HUDEP-2 (cell line): ENCODE results near the gene RAB35.
A peak's percentile ranks its signal among the peaks of the same experiment; 100 is the strongest.

Source experiments
- DNase-seq, 76 experiments: peaks; one replicate each; lab custom pipeline; 2025; ENCODE audit not compliant: unreplicated experiment in 76 of 76; lab: John Stamatoyannopoulos, UW

The RAB35 gene

GRCh38 chr12:120134307-120134980 lies 17.9 kb upstream of the RAB35 start:
- DNase-seq: peak in 11 of 76 experiments; percentile 8 to 52 (median 24)

- no peak for DNase-seq
These were observed 16.4 kb upstream of the RAB35 start for GRCh38 chr12:120132863-120133385.

- no peak for DNase-seq
These were observed 15.7 kb upstream of the RAB35 start for GRCh38 chr12:120132054-120132836.

DNA sequence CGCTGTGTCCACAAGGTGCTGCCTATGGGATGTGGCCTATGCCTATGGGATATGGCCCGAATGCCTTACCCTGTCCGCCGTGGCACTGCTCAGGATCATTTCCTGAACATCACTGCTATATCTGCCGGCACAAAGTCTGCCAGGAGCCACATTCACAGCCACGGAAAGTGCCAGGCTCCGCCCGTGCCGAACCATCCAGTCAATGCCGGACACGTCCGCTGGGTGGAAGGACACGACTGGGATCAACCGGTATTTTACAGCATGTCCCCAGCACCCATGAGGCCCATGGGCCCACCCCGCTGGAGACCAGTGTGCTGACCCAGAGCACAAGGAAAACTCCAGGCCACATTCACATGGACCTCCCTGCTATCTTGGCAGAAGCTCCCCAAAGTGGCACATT lies 14.6 kb upstream of the RAB35 start:
- no peak for DNase-seq

GRCh38 chr12:120130011-120130410 lies 13.5 kb upstream of the RAB35 start:
- DNase-seq: no peak

DNA sequence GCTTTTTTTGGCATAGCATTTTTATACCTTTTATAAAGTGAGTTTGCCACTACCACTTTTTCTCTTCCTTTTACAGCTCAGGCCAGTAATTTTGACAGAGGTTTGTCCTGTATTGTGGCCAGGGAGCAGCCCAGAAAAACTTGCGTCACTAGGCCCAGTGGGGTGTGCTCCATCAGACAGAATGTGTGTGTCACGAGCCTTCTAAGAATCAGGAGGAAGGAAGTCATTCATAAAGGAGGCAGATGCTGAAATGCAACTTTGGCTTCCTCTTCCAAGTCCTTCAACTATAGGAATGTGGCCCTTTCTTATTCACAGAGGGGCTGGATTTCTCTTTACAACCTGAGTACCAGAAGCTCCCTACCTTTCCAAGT lies 10.1 kb upstream of the RAB35 start:
- no peak for DNase-seq

DNA sequence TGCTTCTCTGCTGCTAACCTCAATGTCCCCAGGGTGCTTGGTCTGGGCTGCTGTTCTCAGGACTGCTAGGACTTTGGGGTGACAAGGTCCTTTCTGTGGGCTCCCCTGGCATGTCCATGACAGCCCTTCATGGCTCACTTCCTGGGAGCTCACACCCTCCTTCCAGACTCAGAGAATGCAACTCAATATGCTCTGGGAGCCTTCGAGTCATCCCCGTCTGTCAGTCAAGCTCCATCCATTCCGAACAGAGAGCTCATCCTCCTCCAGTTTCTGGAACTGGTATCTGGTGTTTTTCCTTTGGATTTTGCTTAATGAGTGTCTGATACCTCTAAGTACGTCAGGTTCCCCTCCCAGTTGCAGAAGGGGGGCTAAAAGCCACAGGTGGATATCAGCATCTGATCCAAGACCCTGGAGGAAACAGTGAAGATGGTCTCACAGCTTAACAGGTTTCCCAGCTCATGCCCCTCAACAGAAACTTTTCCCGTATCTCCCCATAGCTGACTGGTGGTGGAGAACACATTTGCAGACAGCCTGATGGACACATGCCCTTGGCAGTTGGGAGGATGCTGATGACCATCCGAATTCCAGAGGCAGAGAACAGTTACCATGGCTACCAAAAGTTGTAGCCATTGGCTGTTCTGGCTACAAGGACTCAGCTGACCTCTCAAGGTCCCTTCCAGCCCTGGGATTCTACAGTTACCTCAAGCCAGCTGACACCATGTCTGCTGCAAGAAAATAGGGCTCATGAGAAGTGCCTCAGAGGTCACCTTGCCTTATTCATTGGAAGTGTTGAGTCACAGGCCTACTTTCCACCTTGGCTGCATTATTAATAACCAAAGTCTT lies 9.5 kb upstream of the RAB35 start:
- no peak for DNase-seq

GRCh38 chr12:120125029-120125428 lies 8.5 kb upstream of the RAB35 start:
- no peak for DNase-seq

- DNase-seq: no peak
These were observed 5.3 kb upstream of the RAB35 start for GRCh38 chr12:120121766-120122293.

GRCh38 chr12:120121343-120121742 lies 4.8 kb upstream of the RAB35 start:
- DNase-seq: no peak

DNA sequence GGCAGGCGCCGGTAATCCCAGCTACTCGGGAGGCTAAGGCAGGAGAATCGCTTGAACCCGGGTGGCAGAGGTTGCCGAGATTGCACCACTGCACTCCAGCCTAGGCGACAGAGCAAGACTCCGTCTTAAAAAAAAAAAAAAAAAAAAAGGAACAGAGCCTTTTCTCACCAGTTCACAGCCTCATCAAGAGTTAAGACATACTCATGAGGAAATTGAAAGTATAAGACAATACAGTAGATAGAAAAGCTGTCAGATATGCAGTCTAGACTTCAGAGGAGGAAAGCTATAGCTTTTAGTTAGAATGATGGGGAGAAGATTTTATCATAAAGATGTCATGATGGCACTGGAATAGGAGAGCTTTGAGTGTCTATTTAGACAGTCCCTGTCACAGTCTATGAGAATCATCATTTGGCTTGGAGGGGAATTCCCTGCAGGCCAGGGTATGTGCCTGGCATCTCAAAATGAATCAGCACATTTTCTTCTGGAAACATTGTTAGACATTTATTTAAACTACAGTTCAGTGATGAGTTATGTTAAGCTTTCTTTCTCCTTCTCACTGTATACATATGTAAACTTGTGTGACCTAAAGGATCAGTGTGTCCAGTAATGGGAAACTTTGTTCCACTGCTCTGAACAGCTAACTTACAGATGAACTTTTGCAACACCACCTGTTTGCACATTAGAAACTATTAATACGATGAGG lies 2.9 kb upstream of the RAB35 start:
- DNase-seq: no peak

GRCh38 chr12:120118321-120119061 lies 1.9 kb upstream of the RAB35 start:
- no peak for DNase-seq

GRCh38 chr12:120117961-120118320 lies 1.4 kb upstream of the RAB35 start:
- no peak for DNase-seq

GRCh38 chr12:120116792-120117651 lies 469 bp upstream of the RAB35 start:
- DNase-seq: peak in 74 of 76 experiments; percentile 19 to 96 (median 88)

- peak in 44 of 76 experiments; percentile 3 to 53 (median 24) for DNase-seq
These were observed 687 bp downstream of the RAB35 start for GRCh38 chr12:120115692-120116440.

GRCh38 chr12:120115066-120115465 lies 1.5 kb downstream of the RAB35 start:
- no peak for DNase-seq

DNA sequence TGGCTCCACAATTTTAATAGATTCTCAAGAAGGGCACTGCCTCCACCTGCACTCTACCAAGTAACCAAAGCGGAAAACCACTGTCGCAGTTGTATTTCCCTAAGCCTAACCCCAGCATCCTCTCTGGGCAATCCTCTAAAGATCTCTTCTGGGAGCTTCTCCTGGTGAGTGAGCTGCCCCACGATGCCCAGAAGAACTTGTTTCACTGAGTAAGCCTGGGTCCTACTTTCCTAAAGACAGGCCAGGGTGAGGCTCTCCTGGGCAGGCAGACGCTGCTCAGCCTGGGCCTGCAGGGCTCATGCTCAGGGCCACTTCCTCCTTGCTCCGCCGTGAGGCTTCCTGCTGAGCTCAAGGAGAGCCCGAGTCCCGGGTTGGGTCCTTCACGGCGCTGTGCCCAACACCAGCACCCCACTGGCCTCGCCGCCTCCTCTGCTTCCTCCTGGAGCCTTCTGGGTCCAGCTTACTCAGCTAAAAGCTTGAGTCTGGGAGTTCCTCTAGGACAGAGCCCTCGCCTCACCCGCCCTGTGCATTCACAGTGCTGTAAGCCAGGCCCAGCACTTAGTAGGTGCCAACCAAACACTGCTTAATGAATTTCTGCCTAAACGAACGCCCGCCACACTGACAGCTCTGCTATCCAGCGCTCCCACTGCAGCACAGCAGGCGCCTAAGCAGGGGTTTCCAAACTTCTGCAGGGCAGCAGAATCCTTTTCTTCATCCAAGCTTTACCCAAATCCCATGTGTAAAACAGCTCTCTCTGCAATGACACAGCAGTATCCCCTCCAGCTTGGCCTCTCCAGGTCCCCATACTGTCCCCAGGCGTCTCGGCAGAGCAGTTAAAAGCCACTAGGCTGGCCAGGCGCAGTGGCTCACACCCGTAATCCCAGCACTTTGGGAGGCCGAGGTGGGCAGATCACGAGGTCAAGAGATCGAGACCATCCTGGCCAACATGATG lies 5.7 kb downstream of the RAB35 start:
- DNase-seq: no peak
